Measurements from ENCODE around the gene HPCA.

HPCA gene

GRCh38 chr1:32890516-32891240, 4.4 kb downstream of the HPCA start:
- no peak for FAIRE-seq

- FAIRE-seq, result no peak
These were observed 4.9 kb downstream of the HPCA start for GRCh38 chr1:32891241-32891570.

GRCh38 chr1:32891630-32892029, 5.3 kb downstream of the HPCA start:
- no peak for FAIRE-seq

- FAIRE-seq, result no peak
These were observed 6.3 kb downstream of the HPCA start for GRCh38 chr1:32892368-32893197.

GRCh38 chr1:32893198-32894018, 7.1 kb downstream of the HPCA start:
- no peak for FAIRE-seq

- FAIRE-seq, result no peak
These were observed 7.8 kb downstream of the HPCA start for GRCh38 chr1:32894019-32894600.

GRCh38 chr1:32894681-32895080, 8.4 kb downstream of the HPCA start:
- FAIRE-seq, result no peak

GRCh38 chr1:32895325-32896215, 9.3 kb downstream of the HPCA start:
- no peak for FAIRE-seq

GRCh38 chr1:32896451-32896850, 10.2 kb downstream of the HPCA start:
- no peak for FAIRE-seq

GRCh38 chr1:32897082-32898049, 11.1 kb downstream of the HPCA start:
- FAIRE-seq, result no peak

- no peak for FAIRE-seq
These were observed 11.8 kb downstream of the HPCA start for GRCh38 chr1:32898056-32898455.

- FAIRE-seq, result no peak
These were observed 12.7 kb downstream of the HPCA start for GRCh38 chr1:32898958-32899357.

GRCh38 chr1:32899586-32900296, 13.4 kb downstream of the HPCA start:
- no peak for FAIRE-seq

GRCh38 chr1:32900371-32900955, 14.2 kb downstream of the HPCA start:
- FAIRE-seq, result no peak

GRCh38 chr1:32900956-32901822, 14.9 kb downstream of the HPCA start, which contains the start of gene TMEM54:
TMEM54 (minus strand) TSS chr1:32901389; CDS start chr1:32901238, 151 bp downstream.
- no peak for FAIRE-seq

GRCh38 chr1:32901823-32902534, 15.7 kb downstream of the HPCA start:
- FAIRE-seq, result no peak

- no peak for FAIRE-seq
These were observed 16.2 kb downstream of the HPCA start for GRCh38 chr1:32902535-32902920.

Data from G401.6 (cell line).